ENCODE measurements around the gene COL11A1. TPM values are rescaled to one million over a fixed set of nuclear protein-coding genes. Genes with fewer than 3 reads are reported as not detected.

Gene COL11A1
- total and polyA plus RNA-seq, 2 donors (not counting 3 experiments of a cell fraction or from before 2014, with no cell fraction given) = not detected

DNA sequence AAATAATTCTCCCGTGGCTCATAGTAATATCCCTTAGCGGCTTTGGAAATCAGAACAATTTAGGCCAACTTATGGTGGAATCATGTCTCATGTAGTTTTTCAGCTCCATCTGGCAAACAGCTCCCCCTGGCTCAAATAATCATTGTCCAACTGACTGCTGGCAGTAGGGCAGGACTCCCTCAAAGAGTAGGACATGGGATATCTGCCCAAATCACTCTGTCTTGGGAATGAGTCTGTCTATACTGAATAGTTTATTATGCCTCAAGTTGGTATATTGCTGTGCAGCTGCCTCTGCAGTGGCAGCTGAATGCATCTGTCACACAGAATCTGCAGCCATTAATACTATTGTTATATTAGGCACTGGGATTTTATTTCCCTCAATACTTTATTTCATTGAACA is 255.7 kb downstream of the COL11A1 start:
- H2AFZ ChIP-seq (ENCODE audit: low read depth, low read length) = no peak overlapping the region
- CTCF ChIA-PET = no interaction called here

More for the DNA sequence above, 255.7 kb downstream of the COL11A1 start:
- no peaks in the 10 kb centered on the region for H3K27me3 ChIP-seq (ENCODE audit: control insufficient read depth in 2 of 2, insufficient read depth in 2 of 2, low read length in 2 of 2)
- no peaks in the 10 kb centered on the region for H4K20me1 ChIP-seq (replicated peaks; ENCODE audit: control insufficient read depth, extremely low read depth, insufficient read depth, low read length)
- no peak overlapping the region for H3K4me2 ChIP-seq (ENCODE audit: insufficient read depth, low read length)
- dilution Hi-C loops (cut with MboI; ENCODE audit: extremely low pct_ligation_motif_present, low sequenced_read_pairs) = no loop called here
- H3K9me3 ChIP-seq (replicated peaks; ENCODE audit: control insufficient read depth, insufficient read depth, low read length) = no peaks in the 10 kb centered on the region
- H3K4me3 ChIP-seq (replicated peaks in 1 of 3; ENCODE audit: insufficient read depth in 1 of 3, low read depth in 1 of 3, low read length in 3 of 3) = no peak overlapping the region
- no TSS peak for BruUV-seq (replicated peaks)
- FAIRE-seq (no peak), DNase-seq (ENCODE audit: low read depth, low spot score) (no peak)
- H3K9me1 ChIP-seq (replicated peaks; ENCODE audit: control insufficient read depth, extremely low read depth, insufficient read depth, low read length) = no peaks in the 10 kb centered on the region
- H3K9ac ChIP-seq (replicated peaks; ENCODE audit: extremely low read depth, insufficient read depth, low read length) = no peak overlapping the region
- no peaks in the 10 kb centered on the region for H3K4me1 ChIP-seq (ENCODE audit: control insufficient read depth, extremely low read depth, insufficient read depth, low read length)
- TF ChIP-seq JUN (IDR thresholded peaks at IDR 0.05; ENCODE audit: borderline replicate concordance, insufficient read depth, insufficient read length, low read depth) (no peak), GATA2 (IDR thresholded peaks at IDR 0.05; ENCODE audit: insufficient read depth, insufficient read length, low read depth, low read length) (no peak), MYC (IDR thresholded peaks at IDR 0.05; ENCODE audit: low read depth, low read length) (no peak), EZH2 (IDR thresholded peaks at IDR 0.05; ENCODE audit: borderline replicate concordance, low read depth, low read length, severe bottlenecking) (no peak), POLR2AphosphoS5 (IDR thresholded peaks at IDR 0.05; ENCODE audit: insufficient read depth, low read depth, low read length) (no peak), POLR2A (IDR thresholded peaks at IDR 0.05; ENCODE audit: low read depth, low read length) (no peak), FOS (IDR thresholded peaks at IDR 0.05; ENCODE audit: borderline replicate concordance, insufficient read depth, low read length) (no peak)
- TF ChIP-seq, protein P1, sequence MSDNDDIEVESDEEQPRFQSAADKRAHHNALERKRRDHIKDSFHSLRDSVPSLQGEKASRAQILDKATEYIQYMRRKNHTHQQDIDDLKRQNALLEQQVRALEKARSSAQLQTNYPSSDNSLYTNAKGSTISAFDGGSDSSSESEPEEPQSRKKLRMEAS (IDR thresholded peaks at IDR 0.05; ENCODE audit: insufficient read depth, insufficient read length) = no peak
- TF ChIP-seq, protein P2, sequence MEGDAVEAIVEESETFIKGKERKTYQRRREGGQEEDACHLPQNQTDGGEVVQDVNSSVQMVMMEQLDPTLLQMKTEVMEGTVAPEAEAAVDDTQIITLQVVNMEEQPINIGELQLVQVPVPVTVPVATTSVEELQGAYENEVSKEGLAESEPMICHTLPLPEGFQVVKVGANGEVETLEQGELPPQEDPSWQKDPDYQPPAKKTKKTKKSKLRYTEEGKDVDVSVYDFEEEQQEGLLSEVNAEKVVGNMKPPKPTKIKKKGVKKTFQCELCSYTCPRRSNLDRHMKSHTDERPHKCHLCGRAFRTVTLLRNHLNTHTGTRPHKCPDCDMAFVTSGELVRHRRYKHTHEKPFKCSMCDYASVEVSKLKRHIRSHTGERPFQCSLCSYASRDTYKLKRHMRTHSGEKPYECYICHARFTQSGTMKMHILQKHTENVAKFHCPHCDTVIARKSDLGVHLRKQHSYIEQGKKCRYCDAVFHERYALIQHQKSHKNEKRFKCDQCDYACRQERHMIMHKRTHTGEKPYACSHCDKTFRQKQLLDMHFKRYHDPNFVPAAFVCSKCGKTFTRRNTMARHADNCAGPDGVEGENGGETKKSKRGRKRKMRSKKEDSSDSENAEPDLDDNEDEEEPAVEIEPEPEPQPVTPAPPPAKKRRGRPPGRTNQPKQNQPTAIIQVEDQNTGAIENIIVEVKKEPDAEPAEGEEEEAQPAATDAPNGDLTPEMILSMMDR (IDR thresholded peaks at IDR 0.05; ENCODE audit: extremely low read depth in 1 of 2, insufficient read depth in 1 of 2, low read depth in 1 of 2, low read length in 2 of 2) = no peak
- no peak overlapping the region for H3K27ac ChIP-seq (ENCODE audit: insufficient read depth, low read depth, low read length)
- no peaks in the 10 kb centered on the region for H3K36me3 ChIP-seq (ENCODE audit: control insufficient read depth in 2 of 2, extremely low read depth in 1 of 2, insufficient read depth in 2 of 2, low read length in 2 of 2)
- no peaks in the 10 kb centered on the region for H3K79me2 ChIP-seq (ENCODE audit: control insufficient read depth, insufficient read depth, low read length)
- intact Hi-C loops (cut with micrococcal nuclease) = no loop called here
- POLR2A ChIA-PET = no interaction called here
